Osteoblast (primary cell): ENCODE data around the gene MBD5. TPM values are rescaled to one million over a fixed set of nuclear protein-coding genes. Genes with fewer than 3 reads are reported as not detected.

Source experiments
- DNase-seq: peaks from one replicate; pipeline ENCODE4 v3.0.0; 2011; ENCODE audit warnings: low spot score, mixed read lengths; ENCODE audit not compliant: insufficient read length; ENCODE audit errors: missing footprints
- H2AFZ ChIP-seq: 2 replicates; pipeline ENCODE4 v1.6.0; 2011; ENCODE audit warnings: mild to moderate bottlenecking, low read length
- H3K27ac ChIP-seq: 2 replicates; pipeline ENCODE4 v1.5.1; 2011; ENCODE audit warnings: mild to moderate bottlenecking, low read depth, low read length, moderate library complexity
- H3K27me3 ChIP-seq: 2 replicates; pipeline ENCODE4 v1.6.0; 2012; ENCODE audit warnings: mild to moderate bottlenecking, control low read depth, inconsistent platforms, low read length, moderate library complexity; ENCODE audit not compliant: insufficient read depth
- H3K36me3 ChIP-seq: 2 replicates; pipeline ENCODE4 v1.5.1; 2011; ENCODE audit warnings: mild to moderate bottlenecking, low read length, control low read depth, moderate library complexity; ENCODE audit not compliant: insufficient read depth
- H3K4me1 ChIP-seq: 2 replicates; pipeline ENCODE4 v1.5.1; 2011; ENCODE audit warnings: mild to moderate bottlenecking, low read length, control low read depth, moderate library complexity; ENCODE audit not compliant: insufficient read depth
- H3K4me2 ChIP-seq: 2 replicates; pipeline ENCODE4 v1.6.0; 2011; ENCODE audit warnings: mild to moderate bottlenecking, low read length; ENCODE audit not compliant: insufficient read depth
- H3K4me3 ChIP-seq: fragments of 200-600 bp; sonication (generic); 3 replicates; pipeline ENCODE4 v1.5.1; 2012; ENCODE audit warnings: mild to moderate bottlenecking, low read length, inconsistent platforms; ENCODE audit not compliant: insufficient read depth
- H3K79me2 ChIP-seq: 2 replicates; pipeline ENCODE4 v1.6.0; 2012; ENCODE audit warnings: mild to moderate bottlenecking, low read length, control low read depth, inconsistent platforms; ENCODE audit not compliant: insufficient read depth
- H3K9me3 ChIP-seq: 2 replicates; pipeline ENCODE4 v1.5.1; 2011; ENCODE audit warnings: low read depth, low read length, control low read depth
- H4K20me1 ChIP-seq: 2 replicates; pipeline ENCODE4 v1.6.0; 2012; ENCODE audit warnings: mild to moderate bottlenecking, low read length, control low read depth; ENCODE audit not compliant: insufficient read depth
- CTCF ChIP-seq: IDR thresholded peaks from 2 replicates; pipeline ENCODE4 v1.5.1; 2011; ENCODE audit warnings: mild to moderate bottlenecking, low read depth, low read length, moderate library complexity; ENCODE audit errors: extremely low read depth
- total RNA-seq: library from RNA; depleted of rRNA; stranded (reverse); fragments of >200 nt; gene quantifications from 2 replicates; pipeline ENCODE4 v1.2.3, GENCODE V29; 2012

The MBD5 gene
- total RNA-seq, 1 donor, result 22.4 TPM

DNA sequence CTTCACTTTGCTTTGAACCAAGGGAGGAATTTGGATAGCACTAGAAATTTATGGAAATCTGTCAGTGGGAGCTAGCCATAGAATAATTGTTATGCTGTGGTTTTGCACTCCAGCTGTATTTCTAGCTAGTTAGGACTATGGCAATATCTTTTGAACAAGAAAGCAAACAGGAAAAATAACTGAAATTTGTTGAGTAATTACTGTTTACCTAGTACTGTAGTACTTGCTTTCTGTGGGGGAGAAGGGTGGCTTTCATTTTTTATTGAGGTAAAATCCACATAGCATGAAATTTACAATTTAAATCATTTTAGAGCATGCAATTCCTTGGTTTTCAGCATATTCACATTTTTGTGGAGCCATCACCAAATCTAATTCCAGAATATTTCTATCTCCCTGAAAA lies 28.4 kb downstream of the MBD5 start:
- H3K36me3 ChIP-seq, result peaks cover 5% of the 10 kb centered on the region
- TF ChIP-seq CTCF, result no peak
- no peaks in the 10 kb centered on the region for H3K9me3 ChIP-seq
- peaks cover 11% of the 10 kb centered on the region for H4K20me1 ChIP-seq
- no peaks in the 10 kb centered on the region for H3K4me1 ChIP-seq
- peaks cover 25% of the 10 kb centered on the region for H3K79me2 ChIP-seq
- no peak overlapping the region for H3K27ac ChIP-seq
- no peak overlapping the region for H3K4me2 ChIP-seq
- no peak overlapping the region for H3K4me3 ChIP-seq
- H3K27me3 ChIP-seq, result no peaks in the 10 kb centered on the region
- DNase-seq, result no peak
- H2AFZ ChIP-seq, result no peak overlapping the region

- TF ChIP-seq CTCF, result no peak
- no peaks in the 10 kb centered on the region for H3K9me3 ChIP-seq
- H3K36me3 ChIP-seq, result peaks cover 6% of the 10 kb centered on the region
- no peak overlapping the region for H3K4me2 ChIP-seq
- H3K4me1 ChIP-seq, result no peaks in the 10 kb centered on the region
- no peaks in the 10 kb centered on the region for H3K27me3 ChIP-seq
- peaks cover 11% of the 10 kb centered on the region for H4K20me1 ChIP-seq
- H3K27ac ChIP-seq, result no peak overlapping the region
- no peak overlapping the region for H2AFZ ChIP-seq
- DNase-seq, result no peak
- peaks cover 28% of the 10 kb centered on the region for H3K79me2 ChIP-seq
- no peak overlapping the region for H3K4me3 ChIP-seq
Observed at GRCh38 chr2:148052687-148053086, 31.8 kb downstream of the MBD5 start.

GRCh38 chr2:148058641-148059040 lies 37.8 kb downstream of the MBD5 start:
- no peaks in the 10 kb centered on the region for H3K4me1 ChIP-seq
- no peaks in the 10 kb centered on the region for H3K27me3 ChIP-seq
- no peaks in the 10 kb centered on the region for H4K20me1 ChIP-seq
- H2AFZ ChIP-seq, result no peak overlapping the region
- H3K9me3 ChIP-seq, result no peaks in the 10 kb centered on the region
- H3K4me2 ChIP-seq, result no peak overlapping the region
- H3K4me3 ChIP-seq, result no peak overlapping the region
- H3K27ac ChIP-seq, result no peak overlapping the region
- peak; percentile 62 for DNase-seq
- TF ChIP-seq CTCF, result no peak
- H3K79me2 ChIP-seq, result peaks cover 6% of the 10 kb centered on the region
- peaks cover 6% of the 10 kb centered on the region for H3K36me3 ChIP-seq

GRCh38 chr2:148063633-148064032 lies 42.7 kb downstream of the MBD5 start:
- H3K79me2 ChIP-seq, result peaks cover 3% of the 10 kb centered on the region
- no peaks in the 10 kb centered on the region for H3K27me3 ChIP-seq
- H3K27ac ChIP-seq, result no peak overlapping the region
- H3K4me1 ChIP-seq, result no peaks in the 10 kb centered on the region
- H3K9me3 ChIP-seq, result no peaks in the 10 kb centered on the region
- H3K4me2 ChIP-seq, result no peak overlapping the region
- H4K20me1 ChIP-seq, result no peaks in the 10 kb centered on the region
- DNase-seq, result no peak
- H3K4me3 ChIP-seq, result no peak overlapping the region
- no peaks in the 10 kb centered on the region for H3K36me3 ChIP-seq
- no peak for TF ChIP-seq CTCF
- H2AFZ ChIP-seq, result no peak overlapping the region
